ENCODE data around the gene MESD.

- TF ChIP-seq CTCF (IDR thresholded peaks at IDR 0.05) (no peak), POLR2A (IDR thresholded peaks at IDR 0.05) (no peak)
Measured at GRCh38 chr15:80924278-80924677, 65.3 kb downstream of the MESD start.

All from heart left ventricle (tissue), 13 donors.